HepG2 (cell line): Measurements from ENCODE around the gene MIDN. TPM values are rescaled to one million over a fixed set of nuclear protein-coding genes. Genes with fewer than 3 reads are reported as not detected.

Experiments used
- BCL3 ChIP-seq: sonication (generic); formaldehyde crosslinking; IDR thresholded peaks from 2 replicates; pipeline ENCODE4 v1.5.1; 2020; ENCODE audit warnings: mild to moderate bottlenecking, missing genetic modification reagents, moderate library complexity
- CEBPZ ChIP-seq: IDR thresholded peaks from 2 replicates; pipeline ENCODE4 v1.6.1; 2012; ENCODE audit warnings: low read length, improper control_type of control experiment
- CENPX ChIP-seq: sonication (generic); formaldehyde crosslinking; IDR thresholded peaks from 2 replicates; pipeline ENCODE4 v1.9.0; 2021; ENCODE audit warnings: mild to moderate bottlenecking, missing genetic modification reagents, moderate library complexity
- FOSL1 ChIP-seq: sonication (generic); formaldehyde crosslinking; IDR thresholded peaks from 2 replicates; pipeline ENCODE4 v1.9.0; 2021; ENCODE audit warnings: missing genetic modification reagents, borderline replicate concordance
- LRRFIP1 ChIP-seq: sonication (generic); formaldehyde crosslinking; conservative IDR thresholded peaks from 2 replicates; pipeline ENCODE4 v1.4.0; 2020; ENCODE audit warnings: missing genetic modification reagents
- PAXIP1 ChIP-seq: sonication (generic); formaldehyde crosslinking; conservative IDR thresholded peaks from 2 replicates; pipeline ENCODE4 v1.4.0; 2020; ENCODE audit warnings: mild to moderate bottlenecking, missing genetic modification reagents, moderate library complexity
- SSRP1 ChIP-seq: IDR thresholded peaks from 2 replicates; pipeline ENCODE4 v1.6.1; 2016; ENCODE audit warnings: control low read depth
- TEAD3 ChIP-seq: optimal IDR thresholded peaks from 2 replicates; pipeline ENCODE3; 2016; ENCODE audit warnings: borderline replicate concordance
- TSC22D2 ChIP-seq: sonication (generic); formaldehyde crosslinking; IDR thresholded peaks from 2 replicates; pipeline ENCODE4 v1.5.1; 2020; ENCODE audit warnings: missing genetic modification reagents, mild to moderate bottlenecking, borderline replicate concordance
- XRCC5 ChIP-seq: fragments of 200-400 bp; formaldehyde crosslinking; optimal IDR thresholded peaks from 2 replicates; pipeline ENCODE3; 2017; ENCODE audit warnings: mild to moderate bottlenecking, low read length
- ZNF234 ChIP-seq: sonication (generic); formaldehyde crosslinking; conservative IDR thresholded peaks from 2 replicates; pipeline ENCODE4 v1.5.1; 2020; ENCODE audit warnings: mild to moderate bottlenecking, missing genetic modification reagents
- ZNF3 ChIP-seq: IDR thresholded peaks from 2 replicates; pipeline ENCODE4 v1.7.0; 2017; ENCODE audit warnings: inconsistent platforms
- ZNF335 ChIP-seq: sonication (generic); formaldehyde crosslinking; IDR thresholded peaks from 2 replicates; pipeline ENCODE4 v1.4.0; 2020; ENCODE audit warnings: missing genetic modification reagents
- ZNF510 ChIP-seq: sonication (generic); formaldehyde crosslinking; IDR thresholded peaks from 2 replicates; pipeline ENCODE4 v1.4.0; 2020; ENCODE audit warnings: low read depth, mild to moderate bottlenecking, missing genetic modification reagents
- ZNF552 ChIP-seq: sonication (generic); formaldehyde crosslinking; IDR thresholded peaks from 2 replicates; pipeline ENCODE4 v1.9.0; 2022; ENCODE audit warnings: missing genetic modification reagents, mild to moderate bottlenecking, borderline replicate concordance
- ZNF564 ChIP-seq: sonication (generic); formaldehyde crosslinking; IDR thresholded peaks from 2 replicates; pipeline ENCODE4 v1.8.1; 2023; ENCODE audit warnings: mild to moderate bottlenecking, missing genetic modification reagents
- ZNF816 ChIP-seq: sonication (generic); formaldehyde crosslinking; IDR thresholded peaks from 2 replicates; pipeline ENCODE4 v1.8.0; 2022; ENCODE audit warnings: missing genetic modification reagents, mild to moderate bottlenecking, borderline replicate concordance
- polyA plus RNA-seq, 8 experiments: library from polyadenylated mRNA; depleted of rRNA in 3 of 8; stranded (reverse) in 7 of 8; unstranded in 1 of 8; fragments of >200 nt; fragmentation: Illumina TruSeq in 4 of 8; extraction: Trizol in 4 of 8; gene quantifications; 2 replicates each; pipeline versions ENCODE4 v1.2.1 to v1.2.3, GENCODE V29; 2011 to 2016; ENCODE audit warnings: low read depth in 4 of 8, missing spikeins in 1 of 8, mixed read lengths in 1 of 8; ENCODE audit not compliant: insufficient read depth in 1 of 8
- total RNA-seq, 5 experiments: library from RNA; depleted of rRNA; stranded (reverse); fragments of >200 nt; fragmentation: Illumina TruSeq; extraction: Trizol; gene quantifications; 2 replicates each; pipeline ENCODE4 v1.2.3, GENCODE V29; 2016; ENCODE audit warnings: low read depth in 1 of 5

The MIDN gene
- total and polyA plus RNA-seq, 2 of the 13 experiments (the other 11 are each of a cell fraction or from before 2014, with no cell fraction given), result 8.4 to 18.0 TPM

- no peak for TF ChIP-seq TSC22D2 (CRISPR knock-in tag)
- no peak for TF ChIP-seq ZNF564 (CRISPR knock-in tag)
- TF ChIP-seq ZNF816 (CRISPR knock-in tag), result no peak
- TF ChIP-seq ZNF510 (CRISPR knock-in tag), result no peak
- no peak for TF ChIP-seq CENPX (CRISPR knock-in tag)
- TF ChIP-seq LRRFIP1 (CRISPR knock-in tag), result no peak
- TF ChIP-seq FOSL1 (CRISPR knock-in tag), result no peak
- no peak for TF ChIP-seq ZNF335
- no peak; the same call in 1 of the 2 replicates for TF ChIP-seq PAXIP1 (CRISPR knock-in tag)
- TF ChIP-seq ZNF234 (CRISPR knock-in tag), result no peak
- no peak for TF ChIP-seq ZNF552 (CRISPR knock-in tag)
- TF ChIP-seq ZNF3 (CRISPR knock-in tag), result no peak
- TF ChIP-seq SSRP1 (CRISPR knock-in tag), result no peak
- TF ChIP-seq BCL3 (CRISPR knock-in tag), result no peak
- TF ChIP-seq CEBPZ, result no peak
- TF ChIP-seq TEAD3, result no peak
- TF ChIP-seq XRCC5, result no peak
Observed at GRCh38 chr19:1260749-1261537, 12.6 kb downstream of the MIDN start (continued).
